Neural cell (in vitro differentiated cells): Measurements from ENCODE around the gene BTNL2. TPM values are rescaled to one million over a fixed set of nuclear protein-coding genes. Genes with fewer than 3 reads are reported as not detected.

ENCODE experiments used
- H2AFZ ChIP-seq: fragments of 200-600, 300-800 bp; sonication (generic), shearing (Covaris generic); 2 replicates; pipeline ENCODE4 v1.6.0; 2014; ENCODE audit warnings: low read depth, mild to moderate bottlenecking, antibody characterized with exemption, low read length, moderate library complexity
- H3F3A ChIP-seq: fragments of 200-600 bp; shearing (Covaris generic); 2 replicates; pipeline ENCODE4 v1.6.1; 2016; ENCODE audit warnings: mild to moderate bottlenecking, moderate library complexity, mixed read lengths, antibody characterized with exemption, low read length; ENCODE audit not compliant: insufficient read depth, poor library complexity, severe bottlenecking
- H3K27ac ChIP-seq: fragments of 200-600, 300-800 bp; sonication (generic), shearing (Covaris generic); 2 replicates; pipeline ENCODE4 v1.5.1; 2014; ENCODE audit warnings: mild to moderate bottlenecking, low read length, moderate library complexity
- H3K27me3 ChIP-seq: fragments of 300-800, 200-600 bp; sonication (generic), shearing (Covaris generic); 2 replicates; pipeline ENCODE4 v1.6.0; 2014; ENCODE audit warnings: mild to moderate bottlenecking, low read depth, low read length, moderate library complexity; ENCODE audit not compliant: insufficient read depth
- H3K36me3 ChIP-seq: fragments of 300-800, 200-600 bp; sonication (generic), shearing (Covaris generic); 2 replicates; pipeline ENCODE4 v1.5.1; 2014; ENCODE audit warnings: mild to moderate bottlenecking, antibody characterized with exemption, low read length, moderate library complexity; ENCODE audit not compliant: insufficient read depth
- H3K4me2 ChIP-seq: fragments of 300-800, 200-600 bp; sonication (generic), shearing (Covaris generic); 2 replicates; pipeline ENCODE4 v1.6.0; 2014; ENCODE audit warnings: mild to moderate bottlenecking, low read length
- H3K4me3 ChIP-seq: fragments of 300-800, 200-600 bp; sonication (generic), shearing (Covaris generic); 2 replicates; pipeline ENCODE4 v1.5.1; 2014; ENCODE audit warnings: mild to moderate bottlenecking, low read length, moderate library complexity
- H3K79me2 ChIP-seq: fragments of 200-600 bp; shearing (Covaris generic); replicated peaks from 2 replicates; pipeline ENCODE4 v1.6.0; 2014; ENCODE audit warnings: mild to moderate bottlenecking, low read length, moderate library complexity; ENCODE audit not compliant: insufficient read depth
- H3K9ac ChIP-seq: fragments of 300-800, 200-600 bp; sonication (generic), shearing (Covaris generic); 2 replicates; pipeline ENCODE4 v1.6.1; 2016; ENCODE audit warnings: mild to moderate bottlenecking, low read length, mixed read lengths
- H3K9me2 ChIP-seq: fragments of 200-600 bp; shearing (Covaris generic); 2 replicates; pipeline ENCODE4 v1.6.1; 2016; ENCODE audit warnings: mild to moderate bottlenecking, low read length, mixed read lengths; ENCODE audit not compliant: insufficient read depth
- H3K9me3 ChIP-seq: fragments of 200-600, 300-800 bp; sonication (generic), shearing (Covaris generic); 2 replicates; pipeline ENCODE4 v1.6.1; 2016; ENCODE audit warnings: mild to moderate bottlenecking, mixed run types, low read length, moderate library complexity, mixed read lengths
- H4K20me1 ChIP-seq: fragments of 200-600 bp; shearing (Covaris generic); 2 replicates; pipeline ENCODE4 v1.6.1; 2016; ENCODE audit warnings: mild to moderate bottlenecking, mixed run types; ENCODE audit not compliant: insufficient read depth
- CTCF ChIP-seq: fragments of 450-650 bp; IDR thresholded peaks from 2 replicates; pipeline ENCODE4 v1.5.1; 2014; ENCODE audit warnings: antibody characterized with exemption, mild to moderate bottlenecking, moderate library complexity; ENCODE audit not compliant: poor library complexity, severe bottlenecking
- EP300 ChIP-seq: fragments of 450-650 bp; conservative IDR thresholded peaks from 2 replicates; pipeline ENCODE4 v1.6.1; 2014; ENCODE audit warnings: antibody characterized with exemption, mild to moderate bottlenecking, moderate library complexity; ENCODE audit not compliant: poor library complexity, severe bottlenecking
- EZH2 ChIP-seq: fragments of 200-600, 300-800 bp; shearing (Covaris generic), sonication (generic); IDR thresholded peaks from 2 replicates; pipeline ENCODE4 v1.6.1; 2014; ENCODE audit warnings: antibody characterized with exemption, low read length, borderline replicate concordance, mild to moderate bottlenecking; ENCODE audit not compliant: insufficient read depth, poor library complexity, severe bottlenecking
- MXI1 ChIP-seq: fragments of 450-650 bp; conservative IDR thresholded peaks from 2 replicates; pipeline ENCODE4 v1.6.1; 2014; ENCODE audit warnings: antibody characterized with exemption, mild to moderate bottlenecking; ENCODE audit not compliant: poor library complexity, severe bottlenecking
- POLR2AphosphoS5 ChIP-seq: IDR thresholded peaks from 2 replicates; pipeline ENCODE4 v1.6.1; 2012
- RAD21 ChIP-seq: fragments of 450-650 bp; conservative IDR thresholded peaks from 2 replicates; pipeline ENCODE4 v1.6.1; 2014; ENCODE audit warnings: antibody characterized with exemption, mild to moderate bottlenecking, moderate library complexity
- REST ChIP-seq: IDR thresholded peaks from 2 replicates; pipeline ENCODE4 v1.6.1; 2012; ENCODE audit warnings: borderline replicate concordance
- SMC3 ChIP-seq: fragments of 450-650 bp; conservative IDR thresholded peaks from 2 replicates; pipeline ENCODE4 v1.6.1; 2014; ENCODE audit warnings: antibody characterized with exemption, mild to moderate bottlenecking, moderate library complexity; ENCODE audit not compliant: poor library complexity
- TAF1 ChIP-seq: IDR thresholded peaks from 2 replicates; pipeline ENCODE4 v1.6.1; 2012; ENCODE audit warnings: low read depth
- polyA plus RNA-seq: library from polyadenylated mRNA; depleted of rRNA; stranded (reverse); fragments of >200 nt; gene quantifications from 2 replicates; pipeline ENCODE4 v1.2.3, GENCODE V29; 2014

BTNL2 gene
- polyA plus RNA-seq, 1 donor from 2014 or later, result not detected

DNA sequence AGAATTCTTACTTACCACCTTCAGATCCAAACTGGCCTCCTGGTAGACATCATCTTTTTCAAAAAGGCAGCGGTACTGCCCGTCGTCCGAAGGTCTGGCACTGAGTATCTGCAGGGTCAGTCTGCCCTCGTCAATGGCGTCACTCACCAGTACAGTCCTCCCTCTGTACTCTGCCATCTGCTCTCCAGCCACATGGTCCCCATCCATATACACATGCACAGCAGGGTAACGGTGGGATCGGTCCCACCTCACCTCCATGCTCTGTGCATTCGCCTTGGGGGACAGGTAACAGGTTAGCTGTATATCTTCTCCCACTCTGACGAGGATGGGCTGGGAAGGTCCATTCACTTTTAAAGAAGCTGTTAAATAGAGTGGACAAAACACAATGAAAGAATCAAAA is 11.0 kb downstream of the BTNL2 start:
- H2AFZ ChIP-seq, result no peak overlapping the region
- no peak overlapping the region for H3K4me3 ChIP-seq
- H3K9me2 ChIP-seq, result no peaks in the 10 kb centered on the region
- H3K79me2 ChIP-seq, result no peaks in the 10 kb centered on the region
- H3F3A ChIP-seq, result no peaks in the 10 kb centered on the region
- no peak overlapping the region for H3K27ac ChIP-seq
- no peaks in the 10 kb centered on the region for H4K20me1 ChIP-seq
- H3K9me3 ChIP-seq, result no peaks in the 10 kb centered on the region
- no peaks in the 10 kb centered on the region for H3K27me3 ChIP-seq
- H3K36me3 ChIP-seq, result no peaks in the 10 kb centered on the region
- no peak overlapping the region for H3K4me2 ChIP-seq
- no peak overlapping the region for H3K9ac ChIP-seq
- no peak for TF ChIP-seq SMC3
- no peak for TF ChIP-seq REST
- TF ChIP-seq EP300, result no peak
- TF ChIP-seq POLR2AphosphoS5, result no peak
- TF ChIP-seq CTCF, result no peak
- TF ChIP-seq EZH2, result no peak
- TF ChIP-seq MXI1, result no peak
- TF ChIP-seq RAD21, result no peak
- no peak for TF ChIP-seq TAF1

DNA sequence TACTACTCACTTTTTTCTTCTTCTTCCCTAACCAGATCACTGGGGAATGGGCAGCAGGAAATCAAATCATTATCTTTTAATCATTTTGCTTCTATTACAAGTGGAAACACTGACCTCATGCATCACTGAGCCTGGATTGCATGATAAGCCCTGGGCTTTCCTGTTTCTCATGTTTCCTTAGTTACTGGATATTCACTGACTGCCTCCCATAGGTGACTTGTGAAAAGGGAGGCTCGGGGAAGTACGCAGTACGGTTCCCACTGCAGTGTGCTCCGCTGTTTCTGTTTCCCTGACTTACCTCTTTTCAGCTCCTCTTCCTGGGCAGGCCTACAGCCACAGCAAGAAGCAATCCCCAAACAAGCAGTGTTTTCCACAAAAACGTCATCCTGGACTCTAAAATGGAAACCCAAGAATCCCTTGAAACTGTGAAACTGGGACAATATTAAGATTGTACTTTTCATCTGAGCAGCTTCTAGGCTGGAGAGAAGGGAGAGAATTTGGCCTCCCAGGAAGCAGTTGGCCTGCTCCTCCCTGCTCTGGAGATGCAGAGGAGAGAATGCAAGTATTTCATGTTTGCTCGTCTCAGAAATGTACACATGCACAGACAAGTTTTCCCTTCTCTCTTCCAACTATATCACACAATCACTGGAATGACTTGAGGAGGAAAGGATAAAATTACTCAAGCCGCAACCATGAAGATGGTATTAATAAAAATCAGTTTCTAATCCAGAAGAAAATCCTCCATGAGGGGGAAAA is 13.1 kb downstream of the BTNL2 start:
- Histone ChIP-seq H3K9me3 (no peaks in the 10 kb centered on the region), H4K20me1 (no peaks in the 10 kb centered on the region), H3K27me3 (no peaks in the 10 kb centered on the region), H3K9me2 (no peaks in the 10 kb centered on the region), H3K9ac (no peak overlapping the region), H3K4me3 (no peak overlapping the region), H3K4me2 (no peak overlapping the region), H2AFZ (no peak overlapping the region), H3F3A (no peaks in the 10 kb centered on the region), H3K36me3 (no peaks in the 10 kb centered on the region), H3K79me2 (no peaks in the 10 kb centered on the region), H3K27ac (no peak overlapping the region)
- TF ChIP-seq EP300 (no peak), REST (no peak), RAD21 (no peak), CTCF (no peak), EZH2 (no peak), SMC3 (no peak), MXI1 (no peak), TAF1 (no peak), POLR2AphosphoS5 (no peak)
